HEK293T (cell line): ENCODE measurements around the gene LAG3.

ENCODE experiments used
- BHLHE40 ChIP-seq: fragments of 450-650 bp; IDR thresholded peaks from 2 replicates; pipeline ENCODE4 v1.6.1; 2016; ENCODE audit warnings: mild to moderate bottlenecking, moderate library complexity, borderline replicate concordance
- CTBP1 ChIP-seq: fragments of 450-650 bp; IDR thresholded peaks from 2 replicates; pipeline ENCODE4 v1.6.1; 2016; ENCODE audit warnings: borderline replicate concordance
- FOXA1 ChIP-seq: fragments of 450-650 bp; IDR thresholded peaks from 2 replicates; pipeline ENCODE4 v1.6.1; 2016; ENCODE audit warnings: mild to moderate bottlenecking
- FOXM1 ChIP-seq: fragments of 450-650 bp; IDR thresholded peaks from 2 replicates; pipeline ENCODE4 v1.6.1; 2017; ENCODE audit warnings: mild to moderate bottlenecking, borderline replicate concordance
- NFRKB ChIP-seq: fragments of 450-650 bp; IDR thresholded peaks from 2 replicates; pipeline ENCODE4 v1.6.1; 2016; ENCODE audit warnings: mild to moderate bottlenecking, moderate library complexity
- SP1 ChIP-seq: fragments of 450-650 bp; IDR thresholded peaks from 2 replicates; pipeline ENCODE4 v1.6.1; 2017

DNA sequence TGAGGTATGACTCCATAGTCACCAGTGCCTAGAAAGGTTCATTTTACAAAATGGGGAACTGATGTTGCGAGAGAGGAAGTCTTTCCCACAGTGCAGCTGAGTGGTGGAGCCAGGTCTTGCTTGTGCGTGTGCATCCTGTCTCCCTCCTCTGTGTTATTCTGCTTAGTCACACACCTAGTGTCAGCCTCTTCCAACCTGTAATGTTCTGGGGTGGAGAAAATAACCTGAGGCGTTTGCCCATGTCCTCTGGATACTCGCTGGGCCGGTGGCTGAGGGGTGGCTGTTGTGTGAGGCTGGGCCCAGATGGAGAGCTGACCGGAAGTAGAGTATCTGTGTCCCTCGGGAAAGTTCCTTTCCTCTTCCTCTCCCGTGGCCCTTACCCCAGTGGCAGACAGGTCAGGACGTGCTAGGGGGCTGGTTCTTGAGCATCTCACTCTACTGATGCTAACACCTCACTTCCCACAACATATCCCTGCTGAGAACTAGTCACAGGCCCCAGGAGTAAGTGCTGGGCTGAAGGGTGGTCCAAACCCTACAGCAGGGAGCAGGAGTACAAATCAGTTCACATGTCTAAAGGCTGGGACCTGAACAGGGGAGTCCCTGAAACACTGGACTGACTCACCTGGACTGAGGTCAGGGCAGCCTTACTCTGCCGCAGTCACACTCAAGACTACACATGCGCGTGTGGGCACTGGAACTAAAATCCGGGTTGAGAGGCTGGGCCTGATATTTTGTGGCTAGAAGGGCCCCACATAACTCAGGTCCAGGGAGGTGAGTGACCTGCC is 26.4 kb upstream of the LAG3 start:
- no peak for TF ChIP-seq FOXM1
- no peak for TF ChIP-seq SP1
- TF ChIP-seq BHLHE40 = no peak
- TF ChIP-seq CTBP1 = no peak
- TF ChIP-seq FOXA1 = no peak
- TF ChIP-seq NFRKB = no peak
